GM12878 (cell line): ENCODE results near the gene COL25A1. TPM values are rescaled to one million over a fixed set of nuclear protein-coding genes. Genes with fewer than 3 reads are reported as not detected.

Experiments used
- ATF2 ChIP-seq: IDR thresholded peaks from 2 replicates; pipeline ENCODE4 v1.6.1; 2012; ENCODE audit warnings: low read length, inconsistent platforms
- BCL11A ChIP-seq: IDR thresholded peaks from 2 replicates; pipeline ENCODE4 v1.6.1; 2011; ENCODE audit warnings: low read depth, low read length
- CHD2 ChIP-seq: IDR thresholded peaks from 2 replicates; pipeline ENCODE4 v1.6.1; 2011; ENCODE audit warnings: low read depth, low read length, improper control_type of control experiment, borderline replicate concordance
- CTCF ChIP-seq, 3 experiments: IDR thresholded peaks in 2 of 3; conservative IDR thresholded peaks in 1 of 3; 2 replicates each; pipeline ENCODE4 v1.5.1; 2011; ENCODE audit warnings: low read depth in 3 of 3, low read length in 3 of 3, mild to moderate bottlenecking in 3 of 3, control low read depth in 2 of 3, moderate library complexity in 2 of 3, inconsistent platforms in 1 of 3, mixed read lengths in 1 of 3; ENCODE audit not compliant: control insufficient read depth in 2 of 3, insufficient read depth in 1 of 3; ENCODE audit errors: extremely low read depth in 1 of 3
- CUX1 ChIP-seq: IDR thresholded peaks from 2 replicates; pipeline ENCODE4 v1.6.1; 2012; ENCODE audit warnings: improper control_type of control experiment, low read depth, low read length; ENCODE audit not compliant: insufficient replicate concordance
- EP300 ChIP-seq, 2 experiments: fragments of 150-350 bp in 1 of 2; IDR thresholded peaks; 2 replicates each; pipeline ENCODE4 v1.6.1; 2011 to 2012; ENCODE audit warnings: low read depth in 2 of 2, low read length in 2 of 2, borderline replicate concordance in 1 of 2, improper control_type of control experiment in 1 of 2, inconsistent platforms in 1 of 2; ENCODE audit not compliant: control insufficient read depth in 1 of 2
- MTA2 ChIP-seq: fragments of 450-650 bp; IDR thresholded peaks from 2 replicates; pipeline ENCODE4 v1.6.1; 2016; ENCODE audit warnings: low read depth, mild to moderate bottlenecking, moderate library complexity
- NKRF ChIP-seq: fragments of 450-650 bp; conservative IDR thresholded peaks from 2 replicates; pipeline ENCODE4 v1.6.1; 2017; ENCODE audit warnings: mild to moderate bottlenecking, moderate library complexity
- POLR2A ChIP-seq: IDR thresholded peaks from 2 replicates; pipeline ENCODE4 v1.6.1; 2011; ENCODE audit warnings: low read depth, mild to moderate bottlenecking, low read length
- RAD21 ChIP-seq: IDR thresholded peaks from 2 replicates; pipeline ENCODE4 v1.6.1; 2011; ENCODE audit warnings: mild to moderate bottlenecking, low read depth, low read length, moderate library complexity; ENCODE audit not compliant: insufficient read depth
- RUNX3 ChIP-seq: IDR thresholded peaks from 2 replicates; pipeline ENCODE4 v1.6.1; 2012; ENCODE audit warnings: low read length, inconsistent platforms
- TCF3 ChIP-seq: IDR thresholded peaks from 2 replicates; pipeline ENCODE4 v1.6.1; 2012; ENCODE audit warnings: low read depth, mild to moderate bottlenecking, low read length, borderline replicate concordance; ENCODE audit not compliant: insufficient read depth
- USF1 ChIP-seq: IDR thresholded peaks from 2 replicates; pipeline ENCODE4 v1.6.1; 2011; ENCODE audit warnings: borderline replicate concordance, low read depth, mild to moderate bottlenecking, moderate library complexity, mixed read lengths, low read length; ENCODE audit not compliant: insufficient read depth; ENCODE audit errors: extremely low read length
- ZNF24 ChIP-seq: fragments of 450-650 bp; IDR thresholded peaks from 2 replicates; pipeline ENCODE4 v1.6.1; 2017; ENCODE audit warnings: antibody characterized with exemption, mild to moderate bottlenecking
- polyA plus RNA-seq, 11 experiments: library from polyadenylated mRNA; depleted of rRNA in 4 of 11; unstranded in 6 of 11; stranded (reverse) in 5 of 11; fragments of >200 nt; fragmentation: Nextera tagmentation in 4 of 11; fragmentation: Illumina TruSeq in 1 of 11; extraction: Ambion mirVana in 4 of 11; extraction: Trizol in 1 of 11; gene quantifications; 1 replicate in 1 of 11; 2 replicates in 10 of 11; pipeline versions ENCODE4 v1.2.1 to v1.2.3, GENCODE V29; 2011 to 2016; ENCODE audit warnings: inconsistent platforms in 2 of 11, missing spikeins in 2 of 11, low read depth in 1 of 11
- total RNA-seq, 4 experiments: library from RNA; depleted of rRNA in 3 of 4; stranded (reverse); fragments of >200 nt in 3 of 4; fragmentation: Illumina TruSeq in 1 of 4; extraction: Trizol in 1 of 4; gene quantifications; 2 replicates each; pipeline versions ENCODE4 v1.2.1 to v1.2.3, GENCODE V29; 2013 to 2021

The COL25A1 gene
- total and polyA plus RNA-seq, 10 of the 15 experiments (the other 5 are each of a cell fraction or from before 2014, with no cell fraction given) = 0.01 to 0.26 (median 0.12) TPM; not detected in 6

- TF ChIP-seq CHD2 (peak; percentile 21; the same call in 1 of the 2 replicates), USF1 (no peak), BCL11A (peak; percentile 60; the same call in 1 of the 2 replicates), ZNF24 (peak; percentile 61; the same call in 1 of the 2 replicates), MTA2 (peak; percentile 98), ATF2 (0 out of 2 replicates have a peak, but pooled peaks have one; percentile 20), CTCF (IDR thresholded peaks at IDR 0.05 in 2 of 3, conservative IDR thresholded peaks at IDR 0.05 in 1 of 3; ENCODE audit: control insufficient read depth in 2 of 3, extremely low read depth in 1 of 3, insufficient read depth in 1 of 3, low read depth in 3 of 3, low read length in 3 of 3) (no peak), NKRF (0 out of 2 replicates have a peak, but pooled peaks have one; percentile 27), CUX1 (no peak), POLR2A (no peak), EP300 (IDR thresholded peaks at IDR 0.05; ENCODE audit: borderline replicate concordance in 1 of 2, control insufficient read depth in 1 of 2, low read depth in 2 of 2, low read length in 2 of 2) (peak; percentile 84 to 95; a peak in 3 of 4 replicates), TCF3 (no peak), RAD21 (no peak), RUNX3 (no peak)
Measured at GRCh38 chr4:109278594-109279031, 23.8 kb downstream of the COL25A1 start (continued).
